Neural progenitor cell (in vitro differentiated cells): ENCODE measurements around the gene FREM1.

Experiments
- CTCF ChIP-seq: fragments of 200-600 bp; sonication (generic); IDR thresholded peaks from 2 replicates; pipeline ENCODE4 v1.5.1; 2017; ENCODE audit warnings: antibody characterized with exemption, mild to moderate bottlenecking
- EZH2 ChIP-seq: fragments of 200-600 bp; sonication (generic); IDR thresholded peaks from 2 replicates; pipeline ENCODE4 v1.6.1; 2017; ENCODE audit warnings: antibody characterized with exemption, mild to moderate bottlenecking, moderate library complexity
- EZH2phosphoT487 ChIP-seq: fragments of 200-600 bp; sonication (generic); IDR thresholded peaks from 2 replicates; pipeline ENCODE4 v1.6.1; 2017; ENCODE audit warnings: antibody characterized with exemption

DNA sequence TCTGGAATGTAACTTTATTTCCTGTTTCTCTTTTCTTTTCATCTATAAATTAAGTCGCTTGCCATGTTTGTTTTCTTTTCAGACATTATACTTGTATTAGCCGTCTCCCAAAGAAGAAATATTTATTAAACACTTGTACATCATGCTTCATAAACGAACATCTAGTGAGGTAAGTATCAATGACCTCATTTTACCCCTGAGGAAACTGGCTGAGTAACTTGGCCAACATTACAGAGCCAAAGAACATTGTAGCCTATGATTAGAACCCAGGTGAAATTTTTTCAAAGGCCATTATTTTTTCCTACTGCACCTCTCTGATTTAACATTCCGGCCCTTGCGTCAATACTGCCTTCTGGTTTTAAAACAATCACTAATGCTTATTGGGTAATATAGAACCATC is 4.2 kb downstream of the FREM1 start:
- TF ChIP-seq EZH2 (no peak), EZH2phosphoT487 (no peak), CTCF (no peak)
